Keratinocyte (primary cell): ENCODE data around the gene ARID1B. TPM values are rescaled to one million over a fixed set of nuclear protein-coding genes. Genes with fewer than 3 reads are reported as not detected.

Experiments used
- DNase-seq: peaks from one replicate; pipeline ENCODE4 v3.0.0-alpha.2; 2011; ENCODE audit warnings: low read depth, missing footprints, low spot score
- FAIRE-seq: peaks from 2 replicates; lab custom pipeline; 2011; peaks lifted over from hg19 to GRCh38; lab: Jason Lieb, UNC
- H2AFZ ChIP-seq: 2 replicates; pipeline ENCODE4 v1.6.0; 2012; ENCODE audit warnings: low read length, control low read depth, inconsistent platforms; ENCODE audit not compliant: control insufficient read depth
- H3K27ac ChIP-seq: 2 replicates; pipeline ENCODE4 v1.5.1; 2011; ENCODE audit warnings: low read length; ENCODE audit not compliant: control insufficient read depth, insufficient read depth
- H3K27me3 ChIP-seq: 3 replicates; pipeline ENCODE4 v1.6.0; 2011; ENCODE audit warnings: low read length; ENCODE audit not compliant: control insufficient read depth, insufficient read depth; ENCODE audit errors: extremely low read depth
- H3K36me3 ChIP-seq, 2 experiments: 2 replicates in 1 of 2; 3 replicates in 1 of 2; pipeline ENCODE4 v1.5.1; 2011; ENCODE audit warnings: low read length in 2 of 2, mild to moderate bottlenecking in 1 of 2; ENCODE audit not compliant: control insufficient read depth in 2 of 2, insufficient read depth in 2 of 2; ENCODE audit errors: extremely low read depth in 1 of 2
- H3K4me1 ChIP-seq: 3 replicates; pipeline ENCODE4 v1.5.1; 2011; ENCODE audit warnings: low read length; ENCODE audit not compliant: control insufficient read depth, insufficient read depth; ENCODE audit errors: extremely low read depth
- H3K4me2 ChIP-seq: 3 replicates; pipeline ENCODE4 v1.6.0; 2011; ENCODE audit warnings: low read depth, low read length; ENCODE audit not compliant: control insufficient read depth, insufficient read depth; ENCODE audit errors: extremely low read depth
- H3K4me3 ChIP-seq, 3 experiments: fragments of 200-600 bp in 1 of 3; sonication (generic) in 1 of 3; 2 replicates in 2 of 3; 3 replicates in 1 of 3; pipeline ENCODE4 v1.5.1; 2011 to 2016; ENCODE audit warnings: low read length in 3 of 3, mild to moderate bottlenecking in 3 of 3, control low read depth in 2 of 3, inconsistent platforms in 1 of 3, low read depth in 1 of 3, mixed read lengths in 1 of 3, mixed run types in 1 of 3, moderate library complexity in 1 of 3; ENCODE audit not compliant: control insufficient read depth in 2 of 3, insufficient read depth in 2 of 3; ENCODE audit errors: extremely low read depth in 1 of 3
- H3K79me2 ChIP-seq: 2 replicates; pipeline ENCODE4 v1.6.0; 2012; ENCODE audit warnings: low read length; ENCODE audit not compliant: control insufficient read depth, insufficient read depth
- H3K9ac ChIP-seq: 3 replicates; pipeline ENCODE4 v1.6.0; 2011; ENCODE audit warnings: low read length; ENCODE audit not compliant: control insufficient read depth, insufficient read depth; ENCODE audit errors: extremely low read depth
- H3K9me1 ChIP-seq: 3 replicates; pipeline ENCODE4 v1.6.0; 2011; ENCODE audit warnings: low read length; ENCODE audit not compliant: control insufficient read depth, insufficient read depth; ENCODE audit errors: extremely low read depth
- H3K9me3 ChIP-seq: 2 replicates; pipeline ENCODE4 v1.5.1; 2012; ENCODE audit warnings: low read depth, low read length; ENCODE audit not compliant: control insufficient read depth
- H4K20me1 ChIP-seq: 3 replicates; pipeline ENCODE4 v1.6.0; 2011; ENCODE audit warnings: low read length; ENCODE audit not compliant: control insufficient read depth, insufficient read depth; ENCODE audit errors: extremely low read depth
- CTCF ChIP-seq, 3 experiments: IDR thresholded peaks in 1 of 3; conservative IDR thresholded peaks in 1 of 3; optimal IDR thresholded peaks in 1 of 3; 2 replicates in 2 of 3; 3 replicates in 1 of 3; pipeline versions ENCODE3 to v1.5.1; 2011; ENCODE audit warnings: low read length in 3 of 3, mild to moderate bottlenecking in 3 of 3, moderate library complexity in 2 of 3, control low read depth in 1 of 3, inconsistent platforms in 1 of 3; ENCODE audit not compliant: insufficient read depth in 2 of 3; ENCODE audit errors: extremely low read depth in 1 of 3
- EZH2 ChIP-seq: IDR thresholded peaks from one replicate; pipeline ENCODE4 v1.6.1; 2012; ENCODE audit warnings: inconsistent platforms, mild to moderate bottlenecking, low read length, moderate library complexity
- dilution Hi-C: fragments of 300-500 bp; cut with MboI; formaldehyde crosslinking; loops from one replicate; pipeline ENCODE4 v1.7.0; 2020; ENCODE audit warnings: low sequenced_read_pairs; ENCODE audit not compliant: extremely low pct_ligation_motif_present
- polyA plus RNA-seq, 5 experiments: library from polyadenylated mRNA; depleted of rRNA in 3 of 5; stranded (reverse) in 3 of 5; stranded (forward) in 1 of 5; unstranded in 1 of 5; fragments of >200 nt; gene quantifications; 1 replicate in 1 of 5; 2 replicates in 3 of 5; 3 replicates in 1 of 5; pipeline versions ENCODE4 v1.2.1 to v1.2.3, GENCODE V29; 2011 to 2012; ENCODE audit warnings: missing spikeins in 2 of 5, low read depth in 1 of 5, low replicate concordance in 1 of 5

Gene ARID1B
- polyA plus RNA-seq, 1 donor (not counting 4 experiments of a cell fraction or from before 2014, with no cell fraction given), result 14.9 TPM

- Histone ChIP-seq H3K79me2 (no peaks in the 10 kb centered on the region), H4K20me1 (no peaks in the 10 kb centered on the region), H3K27me3 (no peaks in the 10 kb centered on the region), H2AFZ (peak overlapping the region; percentile 27), H3K4me2 (peak overlapping the region; percentile 47), H3K4me1 (peaks cover 20% of the 10 kb centered on the region), H3K9me1 (no peaks in the 10 kb centered on the region), H3K27ac (no peak overlapping the region), H3K36me3 (no peaks in the 10 kb centered on the region), H3K4me3 (peak overlapping the region in 1 of 3 experiments; percentile 13), H3K9ac (no peak overlapping the region), H3K9me3 (no peaks in the 10 kb centered on the region)
- TF ChIP-seq EZH2 (no peak), CTCF (optimal IDR thresholded peaks at IDR 0.05 in 1 of 3, IDR thresholded peaks at IDR 0.05 in 1 of 3, conservative IDR thresholded peaks at IDR 0.05 in 1 of 3; ENCODE audit: extremely low read depth in 1 of 3, insufficient read depth in 2 of 3, low read length in 3 of 3) (no peak)
- DNase-seq, result no peak
- no peak for FAIRE-seq
- dilution Hi-C loops, result no loop called here
Observed at GRCh38 chr6:157059781-157060180, 282.6 kb downstream of the ARID1B start.

- no peaks in the 10 kb centered on the region for H4K20me1 ChIP-seq
- no peak overlapping the region for H3K4me2 ChIP-seq
- dilution Hi-C loops, result no loop called here
- H3K9me1 ChIP-seq, result no peaks in the 10 kb centered on the region
- no peaks in the 10 kb centered on the region for H3K36me3 ChIP-seq
- no peak overlapping the region for H3K9ac ChIP-seq
- peaks cover 20% of the 10 kb centered on the region for H3K4me1 ChIP-seq
- no peak overlapping the region for H3K27ac ChIP-seq
- no peaks in the 10 kb centered on the region for H3K9me3 ChIP-seq
- no peaks in the 10 kb centered on the region for H3K27me3 ChIP-seq
- FAIRE-seq (no peak), DNase-seq (no peak)
- H2AFZ ChIP-seq, result no peak overlapping the region
- no peak overlapping the region for H3K4me3 ChIP-seq
- TF ChIP-seq EZH2 (no peak), CTCF (optimal IDR thresholded peaks at IDR 0.05 in 1 of 3, IDR thresholded peaks at IDR 0.05 in 1 of 3, conservative IDR thresholded peaks at IDR 0.05 in 1 of 3; ENCODE audit: extremely low read depth in 1 of 3, insufficient read depth in 2 of 3, low read length in 3 of 3) (no peak)
- no peaks in the 10 kb centered on the region for H3K79me2 ChIP-seq
Observed at GRCh38 chr6:157060440-157060952, 283.3 kb downstream of the ARID1B start.
